ENCODE measurements around the gene KCNC2.
A peak's percentile ranks its signal among the peaks of the same experiment; 100 is the strongest.

Gene KCNC2

GRCh38 chr12:75047885-75048525, 161.6 kb downstream of the KCNC2 start:
- DNase-seq = no peak

DNA sequence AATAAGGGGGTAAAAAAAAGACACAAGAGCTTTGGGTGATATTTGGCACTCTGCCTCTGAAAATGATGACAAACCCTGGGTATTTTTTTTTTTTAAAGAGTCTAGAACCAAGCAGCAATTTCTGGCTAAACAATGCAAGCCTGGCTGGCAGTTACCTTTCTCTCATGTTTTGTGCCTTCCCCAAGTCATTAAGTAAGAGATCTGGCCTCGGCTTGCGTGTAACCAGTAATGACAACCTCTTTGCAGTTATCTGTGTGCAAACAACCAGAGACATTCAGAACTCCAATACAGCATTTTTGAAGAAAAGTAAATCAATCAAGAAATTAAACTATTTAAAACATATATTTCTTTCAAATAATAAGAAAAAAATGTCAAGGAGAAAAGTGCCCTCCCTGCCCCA, 167.5 kb downstream of the KCNC2 start:
- DNase-seq = no peak

- DNase-seq = no peak
Measured at GRCh38 chr12:75041472-75041871, 168.2 kb downstream of the KCNC2 start.

- DNase-seq = peak; percentile 6
Measured at GRCh38 chr12:75020068-75020557, 189.5 kb downstream of the KCNC2 start.

DNA sequence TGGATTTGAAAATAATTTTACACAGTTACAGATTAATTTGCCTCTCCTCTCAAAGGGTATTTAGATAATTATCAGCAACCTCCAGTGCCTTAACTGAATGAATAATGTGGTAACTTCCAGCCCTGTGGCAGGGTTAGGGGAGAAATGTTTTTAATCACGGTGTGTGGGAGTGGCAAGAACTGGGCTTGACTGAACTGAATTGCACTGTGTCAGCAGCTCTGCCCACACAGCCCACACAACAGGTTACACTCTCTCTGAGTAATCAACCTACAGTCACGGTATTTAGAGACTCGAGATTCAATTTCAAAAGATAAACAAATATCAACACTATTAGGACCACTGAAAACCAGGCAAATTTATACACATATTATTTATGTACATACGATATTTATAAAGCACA, 198.5 kb downstream of the KCNC2 start:
- DNase-seq = no peak

GRCh38 chr12:75007133-75007532, 202.5 kb downstream of the KCNC2 start:
- DNase-seq = no peak

- no peak for DNase-seq
Measured at GRCh38 chr12:75000120-75000519, 209.5 kb downstream of the KCNC2 start.

GRCh38 chr12:74999474-74999873, 210.2 kb downstream of the KCNC2 start:
- DNase-seq = no peak

Data from fibroblast of skin of right quadriceps (primary cell).